NOMO-1 treated with DMSO at 0.1 percent for 48 hours (cell line): ENCODE measurements around the gene NRBF2.
"Not testable (repeated sequence)": the region's sequence is repeated elsewhere in the genome, so short reads cannot be mapped to it uniquely, and the experiment has no call there.

Source experiments
- DNase-seq: peaks from one replicate; lab custom pipeline; 2025; ENCODE audit not compliant: unreplicated experiment; lab: John Stamatoyannopoulos, UW

NRBF2 gene

DNA sequence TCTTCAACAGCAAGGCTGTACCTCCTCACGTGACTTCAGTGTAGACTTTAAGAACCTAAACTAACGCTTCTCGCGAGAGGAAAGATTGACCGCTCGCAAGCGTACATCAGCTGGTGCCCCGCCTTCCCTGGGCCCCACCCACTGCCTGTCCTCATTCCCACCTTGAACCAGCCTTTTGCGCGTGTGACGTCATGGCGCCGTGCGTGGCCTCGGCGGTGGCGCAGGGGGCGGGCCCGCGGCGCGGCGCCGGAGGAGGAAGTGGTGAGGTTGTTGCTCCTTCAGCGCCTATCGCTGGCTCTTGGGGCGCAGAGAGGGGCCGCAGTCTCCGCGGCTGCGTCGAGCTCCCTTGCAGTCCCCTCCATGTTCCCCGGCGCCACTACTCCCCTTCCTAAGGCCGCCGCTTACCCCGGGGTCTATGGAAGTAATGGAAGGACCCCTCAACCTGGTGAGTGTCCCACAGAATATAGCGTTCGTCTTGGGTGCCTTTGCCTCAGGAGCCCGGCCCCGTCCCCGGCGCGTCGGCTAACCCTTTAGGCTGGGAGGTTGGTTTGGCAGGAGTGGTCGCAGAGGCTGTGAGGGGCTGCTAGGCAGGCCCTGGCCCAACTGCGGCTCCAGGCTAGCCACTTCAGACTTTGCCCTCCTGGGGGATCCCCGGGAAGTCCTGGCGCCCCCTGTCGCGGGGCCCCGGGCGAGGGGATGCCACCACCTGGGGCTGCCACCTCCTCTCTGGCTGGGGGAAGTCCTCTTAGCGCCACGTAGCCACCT lies at the start of gene NRBF2:
NRBF2 (plus strand) TSS at position 273 of the 765 bp plus-strand sequence; CDS start at position 416, 143 bp downstream.
- DNase-seq, result peak; percentile 97

DNA sequence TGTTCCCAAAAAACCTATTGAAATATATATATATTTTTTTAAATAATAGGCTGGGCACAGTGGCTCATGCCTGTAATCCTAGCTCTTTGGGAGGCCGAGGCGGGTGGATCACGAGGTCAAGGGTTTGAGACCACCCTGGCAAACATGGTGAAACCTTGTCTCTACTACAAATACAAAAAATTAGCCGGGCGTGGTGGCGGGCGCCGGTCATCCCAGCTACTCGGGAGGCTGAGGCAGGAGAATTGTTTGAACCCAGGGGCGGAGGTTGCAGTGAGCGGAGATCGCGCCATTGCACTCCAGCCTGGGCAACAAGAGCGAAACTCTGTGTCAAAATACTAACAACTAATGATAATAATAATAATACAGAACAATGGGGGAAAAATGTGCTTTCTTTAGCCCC lies 49.7 kb upstream of the NRBF2 start:
- not testable (repeated sequence) for DNase-seq

DNA sequence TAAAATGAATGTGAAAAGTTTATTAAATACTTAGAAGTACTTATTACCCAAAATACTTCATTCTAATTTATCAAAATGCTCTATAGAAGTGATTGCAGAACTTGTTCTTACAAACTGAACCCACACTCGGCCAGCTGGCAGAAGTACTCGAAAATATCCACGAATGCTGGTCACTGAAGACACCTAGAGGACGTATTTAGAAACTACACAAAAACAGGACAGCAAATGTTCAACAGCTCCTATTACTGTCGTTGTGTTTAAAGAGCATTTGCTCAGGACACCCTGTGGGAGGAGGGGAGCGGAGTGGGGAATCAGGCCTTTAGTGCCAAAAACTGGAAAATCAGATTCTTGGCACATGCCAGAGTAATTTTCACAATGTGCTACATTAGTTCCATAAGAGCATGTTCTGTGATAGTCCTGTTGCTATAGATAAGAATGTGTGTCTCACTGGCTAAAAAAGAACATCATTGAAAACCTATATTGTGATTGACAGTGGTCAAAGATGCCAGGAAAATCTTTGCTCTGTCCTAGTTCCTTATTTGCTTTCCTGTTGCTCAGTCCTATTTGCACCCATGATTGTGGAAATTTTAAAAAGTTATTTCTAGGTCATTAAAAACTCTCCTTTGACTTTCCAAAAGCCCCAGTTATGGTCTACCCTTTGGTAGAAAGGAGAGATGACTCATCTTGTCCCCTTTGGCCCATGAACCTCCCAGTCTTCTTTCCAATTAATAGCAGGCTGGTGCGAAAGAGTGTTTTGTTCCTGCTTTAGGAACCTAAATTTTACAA lies 49.0 kb upstream of the NRBF2 start:
- DNase-seq, result peak; percentile 82

DNA sequence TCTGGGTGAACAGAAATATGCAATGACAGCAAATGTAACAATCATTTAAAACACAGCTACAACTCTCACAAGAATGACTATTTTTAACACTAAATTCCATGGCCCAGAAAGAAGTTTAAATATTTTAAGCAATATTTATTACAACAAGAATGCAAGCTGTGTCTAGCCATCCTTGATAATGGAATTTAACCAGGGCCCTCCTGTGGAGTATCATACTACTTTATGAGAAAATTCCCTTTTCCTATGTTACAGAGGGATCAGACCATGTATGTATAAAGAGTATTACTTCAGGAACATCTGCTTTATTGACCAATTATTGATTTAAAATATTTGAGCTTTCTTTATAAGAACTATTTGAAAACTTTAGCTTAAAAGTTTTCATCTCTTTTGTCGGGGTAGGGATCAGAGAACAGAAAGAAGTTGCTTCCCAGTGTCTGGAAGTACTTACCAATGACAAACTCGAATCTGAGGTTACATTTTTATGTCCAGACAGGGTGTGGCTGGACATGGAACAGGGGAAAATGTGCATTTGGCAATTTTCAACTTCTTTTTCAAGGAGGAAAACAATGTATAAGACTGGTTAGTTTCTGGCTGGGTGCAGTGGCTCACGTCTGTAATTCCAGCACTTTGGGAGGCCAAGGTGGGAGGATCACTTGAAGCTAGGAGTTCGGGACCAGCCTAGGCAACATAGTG lies 48.3 kb upstream of the NRBF2 start:
- no peak for DNase-seq

DNA sequence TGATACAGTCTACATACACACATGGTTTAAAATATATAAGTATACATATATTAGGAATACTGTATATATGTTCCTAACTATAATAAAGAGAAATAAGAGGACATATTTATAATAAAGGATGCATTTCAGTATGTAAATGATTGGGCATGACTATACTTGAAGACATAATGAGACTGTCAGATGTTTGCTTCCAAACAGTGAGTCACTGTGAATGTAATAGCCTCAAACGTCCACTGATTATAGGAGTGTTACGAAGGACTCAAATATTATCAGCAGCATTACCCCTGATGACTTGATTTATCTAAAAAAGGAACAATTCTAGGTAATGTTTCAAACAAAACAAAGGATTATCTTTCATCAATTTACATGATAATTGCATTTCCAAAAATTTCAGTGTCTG lies 39.9 kb upstream of the NRBF2 start:
- no peak for DNase-seq

DNA sequence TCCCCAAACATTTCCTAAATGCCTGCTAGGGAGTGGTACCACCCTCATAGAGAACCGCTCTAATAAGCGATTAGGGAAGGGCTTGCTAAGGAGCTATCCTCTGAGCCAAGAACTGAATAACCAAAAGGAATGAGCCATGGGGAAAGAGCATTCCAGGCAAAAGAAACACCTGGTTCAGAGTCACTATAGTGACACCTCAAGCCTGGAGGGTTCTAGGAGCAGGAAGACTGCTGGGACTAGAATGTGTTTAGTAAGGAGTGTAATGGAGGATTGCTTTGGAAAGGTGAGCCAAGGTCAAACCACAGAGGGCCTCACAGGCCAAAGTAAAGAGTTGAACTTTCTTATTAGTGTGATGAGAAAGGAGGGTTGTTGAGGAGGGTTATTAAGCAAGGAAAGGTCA lies 38.7 kb upstream of the NRBF2 start:
- DNase-seq, result no peak

DNA sequence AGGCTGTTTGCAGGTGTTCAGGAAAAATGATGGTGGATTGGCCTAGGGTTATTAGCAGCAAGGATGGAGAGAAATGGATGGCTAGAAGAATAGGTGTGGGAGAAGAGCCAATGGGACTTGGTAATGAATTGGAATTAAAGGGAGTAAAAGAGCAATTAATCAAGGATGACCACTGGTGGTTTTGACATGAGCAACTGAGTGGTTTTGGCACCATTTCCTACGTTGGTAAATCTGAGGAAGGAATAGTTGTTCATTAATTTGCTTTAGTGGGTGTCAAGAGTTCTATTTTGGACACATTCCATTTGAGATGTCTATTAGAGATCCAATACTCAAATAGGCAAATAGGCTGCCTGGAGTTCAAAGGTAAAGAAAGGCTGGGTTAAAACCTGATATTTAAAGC lies 38.2 kb upstream of the NRBF2 start:
- DNase-seq, result no peak

DNA sequence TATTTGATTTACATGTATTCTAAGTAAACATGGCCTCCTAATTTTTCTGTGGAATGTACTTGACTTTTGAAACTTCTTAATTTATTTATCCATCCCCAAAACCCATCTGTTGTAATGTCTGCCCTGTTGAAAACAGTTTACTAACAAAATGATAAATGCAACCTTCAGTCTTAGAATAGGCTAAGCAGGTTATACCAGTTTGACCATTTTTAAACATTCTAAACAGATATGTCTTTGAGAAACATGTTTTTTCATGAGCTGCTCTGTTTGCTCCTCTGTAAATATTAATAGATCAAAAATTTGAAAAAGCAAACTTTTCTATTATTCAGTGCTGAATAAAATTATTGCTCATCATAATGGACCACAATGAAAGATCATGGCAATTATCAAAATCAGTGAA lies 33.4 kb upstream of the NRBF2 start:
- DNase-seq, result no peak

DNA sequence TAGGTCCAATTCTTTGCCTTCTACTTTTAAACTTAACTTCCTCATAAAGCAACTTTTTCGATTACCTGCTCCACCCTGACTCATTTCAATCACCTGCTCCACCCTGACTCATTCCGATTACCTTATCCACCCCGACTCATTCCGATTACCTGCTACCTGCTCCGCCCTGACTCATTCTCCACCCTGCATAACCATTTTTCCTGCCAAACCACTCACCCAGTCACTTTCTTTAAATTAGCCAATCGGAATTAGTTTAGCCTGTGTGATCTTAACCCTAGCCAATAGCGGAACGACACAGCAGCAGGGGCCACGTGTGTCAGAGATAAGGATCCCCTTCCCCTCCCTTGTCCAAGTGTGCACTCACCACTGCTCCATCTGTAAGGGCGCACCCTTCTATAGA lies 32.0 kb upstream of the NRBF2 start:
- not testable (repeated sequence) for DNase-seq

DNA sequence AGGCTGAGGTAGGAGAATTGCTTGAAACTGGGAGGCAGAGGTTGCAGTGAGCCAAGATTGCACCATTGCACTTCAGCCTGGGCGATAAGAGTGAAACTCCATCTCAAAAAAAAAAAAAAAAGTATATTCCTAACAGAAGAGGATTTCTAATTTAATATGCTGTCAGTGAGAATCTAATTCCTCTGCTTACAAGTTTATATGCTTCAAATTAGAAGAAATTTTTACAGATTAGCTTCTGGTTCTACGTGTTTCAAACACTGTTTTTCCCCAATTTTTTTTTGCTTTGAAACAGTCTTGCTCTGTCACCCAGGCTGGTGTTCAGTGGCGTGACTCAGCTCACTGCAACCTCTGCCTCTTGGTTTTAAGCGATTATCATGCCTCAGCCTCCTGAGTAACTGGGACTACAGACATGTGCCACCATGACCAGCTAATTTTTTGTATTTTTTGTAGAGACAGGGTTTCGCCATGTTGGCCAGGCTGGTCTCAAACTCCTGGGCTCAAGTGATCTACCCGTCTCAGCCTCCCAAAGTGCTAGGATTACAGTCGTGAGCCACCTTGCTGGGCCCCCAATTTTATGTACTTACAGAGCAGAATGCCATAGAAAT lies 30.7 kb upstream of the NRBF2 start:
- DNase-seq, result not testable (repeated sequence)

DNA sequence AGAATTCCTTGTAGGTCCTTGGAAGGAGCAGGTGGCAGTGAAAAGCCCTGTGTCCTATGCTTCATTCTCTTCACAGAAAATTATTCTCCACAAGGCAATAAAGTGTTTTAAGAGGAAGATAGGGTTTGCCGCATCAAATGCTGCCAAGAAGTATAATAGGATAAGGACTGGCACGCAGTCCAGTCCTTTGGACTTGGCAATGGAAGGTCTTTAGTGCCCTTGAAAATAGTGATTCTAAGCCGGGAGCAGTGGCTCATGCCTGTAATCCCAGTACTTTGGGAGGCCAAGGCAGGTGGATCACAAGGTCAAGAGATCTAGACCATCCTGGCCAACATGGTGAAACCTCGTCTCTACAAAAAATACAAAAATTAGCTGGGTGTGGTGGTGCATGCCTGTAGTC lies 29.9 kb upstream of the NRBF2 start:
- not testable (repeated sequence) for DNase-seq

DNA sequence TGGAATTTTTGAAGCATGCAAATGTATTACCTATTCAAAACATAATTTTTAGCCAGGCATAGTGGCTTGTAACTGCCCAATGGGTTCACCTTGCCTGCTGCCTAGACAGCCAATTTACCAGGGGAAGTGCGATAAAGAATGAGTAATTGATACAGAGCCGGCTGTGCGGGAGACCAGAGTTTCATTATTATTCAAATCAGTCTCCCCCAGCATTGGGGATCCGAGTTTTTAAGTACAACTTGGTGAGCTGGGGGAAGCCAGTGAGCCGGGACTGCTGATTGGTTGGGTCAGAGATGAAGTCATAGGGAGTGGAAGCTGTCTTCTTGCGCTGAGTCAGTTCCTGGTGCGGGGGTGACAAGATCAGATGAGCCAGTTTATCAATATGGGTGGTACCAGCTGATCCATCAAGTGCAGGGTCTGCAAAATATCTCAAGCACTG lies 29.1 kb upstream of the NRBF2 start:
- DNase-seq, result no peak

DNA sequence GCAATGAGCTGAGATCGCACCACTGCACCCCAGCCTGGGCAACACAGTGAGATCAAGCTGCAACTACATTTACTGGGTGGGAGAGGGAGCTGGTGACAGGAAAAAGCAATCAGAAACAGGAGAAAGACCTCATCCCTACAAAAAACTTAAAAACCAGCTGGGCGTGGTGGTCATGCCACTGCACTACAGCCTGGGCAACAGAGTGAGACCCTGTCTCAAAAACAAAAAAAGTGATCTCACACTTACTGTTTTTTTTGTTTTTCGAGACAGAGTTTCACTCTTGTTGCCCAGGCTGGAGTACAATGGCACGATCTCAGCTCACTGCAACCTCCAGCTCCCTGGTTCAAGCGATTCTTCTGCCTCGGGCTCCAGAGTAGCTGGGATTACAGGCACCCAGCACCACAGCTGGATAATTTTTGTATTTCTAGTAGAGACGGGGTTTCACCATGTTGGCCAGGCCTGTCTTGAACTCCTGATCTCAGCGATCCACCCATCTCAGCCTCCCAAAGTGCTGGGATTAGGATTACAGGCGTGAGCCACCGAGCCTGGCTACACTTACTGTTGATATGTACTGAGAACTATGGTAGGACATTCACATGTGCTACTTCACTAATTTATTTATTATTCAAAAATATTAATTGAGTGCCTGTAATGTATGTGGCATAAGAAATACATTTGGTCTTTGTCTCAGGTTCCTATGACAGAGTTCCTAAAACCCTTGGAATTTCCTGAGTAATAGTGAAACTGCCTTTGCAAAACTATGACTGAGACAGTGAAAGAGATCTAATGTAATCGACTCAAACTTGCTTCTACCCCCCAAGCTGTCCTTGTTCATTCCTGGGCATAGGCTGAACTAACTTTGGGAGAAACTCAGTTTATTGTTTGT lies 27.7 kb upstream of the NRBF2 start:
- DNase-seq, result no peak

DNA sequence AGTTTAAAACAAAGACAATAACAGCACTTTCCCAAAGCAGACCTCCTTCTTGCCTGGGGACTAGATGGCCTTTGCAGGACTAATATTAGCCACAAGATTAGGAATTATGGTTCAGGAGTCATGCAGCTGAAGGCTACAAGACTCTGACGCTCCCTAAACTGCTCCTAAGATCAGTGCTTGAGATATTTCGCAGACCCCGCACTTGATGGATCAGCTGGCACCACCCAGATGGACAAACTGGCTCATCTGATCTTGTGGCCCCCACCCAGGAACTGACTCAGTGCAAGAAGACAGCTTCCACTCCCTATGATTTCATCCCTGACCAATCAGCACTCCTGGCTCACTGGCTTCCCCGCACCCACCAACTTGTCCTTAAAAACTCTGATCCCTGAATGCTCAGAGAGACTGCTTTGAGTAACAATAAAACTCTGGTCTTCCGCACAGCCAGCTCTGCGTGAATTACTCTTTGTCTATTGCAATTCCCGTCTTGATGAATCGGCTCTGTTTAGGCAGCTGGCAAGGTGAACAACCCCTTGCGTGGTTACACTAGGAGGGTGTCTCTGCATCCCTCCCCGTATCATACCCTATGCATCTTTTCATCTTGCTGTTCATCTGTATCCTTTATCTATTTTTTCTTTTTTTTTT lies 26.9 kb upstream of the NRBF2 start:
- DNase-seq, result no peak

DNA sequence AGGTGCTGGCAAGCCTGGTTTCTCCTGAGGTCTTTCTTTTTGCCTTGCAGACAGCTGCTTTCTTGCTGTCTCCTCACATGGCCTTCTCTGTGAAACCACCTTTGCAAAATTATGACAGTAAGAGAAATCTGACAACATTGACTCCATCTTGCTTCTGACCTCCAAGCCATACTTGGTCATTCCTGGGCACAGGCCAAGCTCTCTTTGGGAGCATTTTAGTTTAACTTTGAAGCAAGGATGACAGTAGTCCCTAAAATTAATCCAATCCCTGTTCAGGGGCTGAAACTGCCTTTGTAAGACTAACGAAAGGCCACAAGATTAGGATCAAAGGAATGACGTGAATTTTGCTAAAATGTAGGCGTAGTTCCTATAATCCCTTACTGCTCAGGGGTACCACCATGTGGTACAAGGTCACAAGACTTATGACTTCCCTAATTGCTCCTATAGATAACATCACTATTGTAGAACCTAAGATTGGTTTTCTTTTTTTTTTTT lies 25.1 kb upstream of the NRBF2 start:
- DNase-seq, result no peak

DNA sequence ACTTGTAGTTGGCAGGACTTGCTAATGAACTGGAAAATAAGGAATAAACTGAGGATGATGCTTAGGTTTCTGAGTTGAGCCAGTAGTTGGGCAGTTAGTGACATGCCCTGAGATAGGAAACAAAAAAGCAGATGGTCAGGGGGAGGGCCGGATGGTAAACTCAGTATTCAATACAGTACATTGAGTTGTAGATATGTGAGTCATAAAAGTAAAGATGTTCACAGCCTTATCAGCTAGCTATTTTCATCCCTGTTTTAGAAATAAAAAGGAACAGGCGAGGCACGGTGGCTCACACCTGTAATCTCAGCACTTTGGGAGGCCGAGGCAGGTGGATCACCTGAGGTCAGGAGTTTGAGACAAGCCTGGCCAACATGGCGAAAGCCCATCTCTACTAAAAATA lies 22.2 kb upstream of the NRBF2 start:
- no peak for DNase-seq

DNA sequence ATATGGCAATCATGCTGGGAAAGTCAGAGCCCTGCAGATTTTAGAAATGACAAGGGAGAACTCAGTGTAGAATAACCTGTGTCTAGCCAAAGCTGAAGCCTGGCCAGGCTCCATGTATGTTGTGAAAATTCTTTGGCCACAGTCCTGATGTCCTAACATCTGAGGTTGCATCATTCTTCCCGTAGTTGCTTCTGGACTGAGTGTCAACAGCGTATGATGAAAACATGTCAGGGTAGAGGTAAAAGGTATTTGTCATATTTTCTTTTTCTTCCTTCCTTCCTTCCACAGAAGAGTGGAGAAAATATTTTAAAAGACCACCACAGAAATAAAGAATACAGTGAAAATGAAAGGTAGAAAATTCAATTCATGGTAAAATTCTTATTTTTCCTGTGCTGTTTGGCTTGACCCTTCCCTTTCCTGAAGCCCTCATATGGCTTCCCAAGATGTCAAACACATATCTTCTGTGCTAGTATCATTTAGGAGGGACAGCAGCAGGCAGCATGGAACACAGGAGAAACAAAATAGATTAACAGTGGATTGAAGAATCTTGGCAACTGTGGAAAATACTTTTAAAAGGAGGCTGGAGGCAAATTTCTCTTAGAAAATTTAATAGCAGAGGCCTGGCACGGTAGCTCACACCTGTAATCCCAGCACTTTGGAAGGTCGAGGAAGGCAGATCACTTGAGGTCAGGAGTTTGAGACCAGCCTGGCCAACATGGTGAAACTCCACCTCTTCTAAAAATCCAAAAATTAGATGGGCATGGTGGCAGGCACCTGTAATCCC lies 18.9 kb upstream of the NRBF2 start:
- DNase-seq, result peak; percentile 44

DNA sequence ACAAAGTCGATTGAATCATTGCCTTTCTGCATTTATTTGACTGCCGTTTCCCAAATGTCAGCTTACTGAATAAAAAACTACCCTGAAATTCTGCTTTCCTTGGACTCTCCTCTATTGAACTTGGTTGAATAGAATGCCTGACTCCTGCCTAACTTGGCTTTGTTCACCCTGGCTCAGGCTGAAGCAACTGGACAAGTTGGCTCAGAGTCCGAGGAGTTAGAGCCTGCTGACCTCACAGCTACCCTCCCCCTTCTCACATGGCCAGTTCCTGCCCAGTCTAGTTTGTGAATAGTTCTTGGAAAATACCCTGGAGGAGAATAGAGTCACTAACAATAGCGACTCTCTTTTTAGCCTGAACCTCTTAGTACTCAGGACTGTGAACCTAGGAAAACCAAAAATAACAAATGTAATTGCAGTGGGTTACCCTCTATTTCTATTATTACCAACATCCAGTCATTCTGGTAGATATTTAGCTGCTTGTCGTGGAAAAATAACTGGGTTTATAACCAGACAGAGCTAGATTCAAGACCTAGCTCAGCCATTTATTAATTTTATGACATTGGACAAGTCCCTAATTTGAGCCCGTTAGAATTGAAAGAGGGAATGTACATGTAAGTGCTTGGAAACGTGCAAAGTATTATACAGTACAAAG lies 17.3 kb upstream of the NRBF2 start:
- DNase-seq, result no peak
